Ammon's horn (tissue), 1 donor: Measurements from ENCODE around the gene RPL19.

Source experiments
- DNase-seq: peaks from one replicate; pipeline ENCODE4 v3.0.0-alpha.2; 2016; ENCODE audit warnings: low spot score

Gene RPL19

DNA sequence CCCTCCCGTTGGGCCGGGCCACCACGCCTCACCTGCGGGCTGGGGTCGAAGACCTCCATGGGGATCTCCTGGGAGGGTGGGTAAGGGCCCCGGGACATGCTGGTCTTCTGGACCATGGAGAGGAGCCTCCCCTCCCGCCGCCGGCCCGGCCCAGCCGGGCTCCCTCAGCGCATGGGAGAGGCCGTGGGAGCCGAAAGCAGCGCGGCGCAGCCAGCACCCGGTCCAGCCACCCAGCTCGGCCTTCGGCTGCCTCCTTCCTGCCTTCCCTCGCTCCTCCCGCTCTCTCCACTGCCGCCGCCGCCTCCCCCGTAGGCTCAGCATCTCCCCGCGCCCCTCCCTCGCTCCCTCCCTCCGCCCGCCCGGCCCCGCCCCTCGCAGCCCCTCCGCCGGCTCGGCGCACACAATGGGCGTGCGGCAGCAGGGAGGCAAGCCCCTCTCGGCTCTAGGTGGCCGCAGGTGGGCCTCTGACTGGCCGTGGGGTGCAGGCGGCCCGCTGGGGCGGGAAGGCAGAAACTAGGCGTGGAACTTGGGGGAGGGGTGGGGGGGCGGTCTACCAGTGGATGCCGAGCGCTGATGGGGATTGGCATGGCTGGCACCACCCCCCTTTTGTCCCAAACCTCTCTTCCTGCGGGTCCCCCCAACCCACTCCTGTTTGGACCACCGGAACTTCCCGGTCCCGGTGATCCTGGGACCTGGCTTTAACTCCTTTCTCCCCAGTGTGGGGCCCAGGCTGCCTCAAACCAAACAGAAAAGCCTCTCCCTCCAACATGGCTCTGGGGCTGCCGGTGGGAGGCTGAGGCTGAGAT is 2.5 kb upstream of the RPL19 start, which contains the start of gene CACNB1:
Gene CACNB1 (minus strand): TSS at position 290 of the 806 bp plus-strand sequence. CDS start 174 bp downstream, at position 116.
- DNase-seq, result peak; percentile 86

- DNase-seq, result no peak
Measured at GRCh38 chr17:39198186-39198566, 1.9 kb upstream of the RPL19 start.

DNA sequence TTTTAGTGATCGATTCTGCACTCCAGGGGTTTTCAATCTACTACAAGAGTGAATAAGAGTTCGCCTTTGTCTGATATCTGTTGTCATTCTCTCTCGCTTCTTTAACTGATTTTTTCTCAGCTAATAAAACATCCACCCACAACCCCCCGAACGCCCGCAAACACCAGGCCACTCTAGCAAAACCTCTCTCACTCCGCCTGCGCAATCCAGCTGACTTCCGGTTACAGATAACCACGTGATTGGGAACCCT is 338 bp upstream of the RPL19 start:
- DNase-seq, result peak; percentile 93

DNA sequence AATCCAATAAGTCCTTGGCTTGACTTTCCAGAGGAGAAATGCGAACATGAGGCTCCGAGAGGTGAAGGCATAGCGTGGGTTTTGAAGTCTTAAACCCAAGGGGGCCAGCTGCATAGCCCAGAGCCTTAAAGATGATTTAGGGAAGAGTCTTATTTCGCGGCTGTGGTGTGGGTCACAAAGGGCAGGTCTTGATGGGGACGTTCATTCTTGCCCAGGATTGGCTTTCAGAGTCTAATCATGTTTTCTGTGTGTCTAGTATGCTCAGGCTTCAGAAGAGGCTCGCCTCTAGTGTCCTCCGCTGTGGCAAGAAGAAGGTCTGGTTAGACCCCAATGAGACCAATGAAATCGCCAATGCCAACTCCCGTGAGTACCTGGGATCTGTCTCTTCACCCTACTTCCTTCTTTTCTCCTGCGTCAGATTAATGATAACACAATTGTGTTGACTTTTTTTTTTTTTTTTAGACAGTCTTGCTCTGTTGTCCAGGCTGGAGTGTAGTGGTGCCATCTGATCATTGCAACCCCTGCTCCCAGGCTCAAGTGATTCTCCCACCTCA is 951 bp downstream of the RPL19 start:
- no peak for DNase-seq

GRCh38 chr17:39204245-39204644 is 4.2 kb downstream of the RPL19 start:
- no peak for DNase-seq

DNA sequence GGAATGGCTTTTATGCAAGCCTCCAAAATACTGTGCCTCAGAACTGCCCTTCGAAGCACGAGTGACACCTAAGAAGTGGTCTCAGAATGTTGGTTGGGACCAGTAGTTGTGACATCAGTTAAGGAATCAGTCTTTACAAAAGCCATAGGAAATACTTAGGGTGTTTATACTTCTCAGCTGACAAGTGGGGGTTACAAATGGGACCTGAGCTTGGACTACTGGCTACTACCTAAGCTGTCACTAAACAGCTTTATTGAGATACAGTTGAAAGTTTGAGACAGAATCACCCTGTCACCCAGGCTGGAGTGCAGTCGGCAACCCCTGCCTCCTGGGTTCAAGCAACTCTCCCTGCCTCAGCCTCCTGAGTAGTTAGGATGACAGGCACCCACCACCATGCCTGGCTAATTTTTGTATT is 5.0 kb downstream of the RPL19 start:
- DNase-seq, result no peak

DNA sequence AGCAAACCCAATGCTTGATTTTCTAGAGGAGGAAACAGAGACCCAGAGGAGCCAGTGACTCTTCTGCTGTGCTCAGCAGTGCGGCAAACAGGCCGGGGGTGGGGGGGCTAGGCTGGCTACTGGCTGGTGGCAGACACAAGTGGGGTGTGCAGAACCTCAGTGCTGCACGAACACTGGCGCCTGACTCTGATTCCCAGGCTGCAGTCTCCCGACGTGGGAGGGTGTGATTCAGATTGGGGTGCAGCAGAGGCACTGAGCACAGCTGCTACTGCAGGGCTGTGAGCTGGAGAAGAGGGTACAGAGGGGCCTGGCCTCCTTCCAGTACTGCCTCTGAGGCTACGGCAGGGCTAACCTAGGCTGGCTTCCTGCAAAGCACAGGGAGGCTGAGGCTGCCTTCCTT is 8.1 kb downstream of the RPL19 start:
- DNase-seq, result peak; percentile 70

GRCh38 chr17:39208893-39209292 is 8.8 kb downstream of the RPL19 start:
- no peak for DNase-seq

GRCh38 chr17:39209317-39210092 is 9.4 kb downstream of the RPL19 start:
- no peak for DNase-seq

GRCh38 chr17:39210093-39210434 is 10.0 kb downstream of the RPL19 start:
- no peak for DNase-seq

DNA sequence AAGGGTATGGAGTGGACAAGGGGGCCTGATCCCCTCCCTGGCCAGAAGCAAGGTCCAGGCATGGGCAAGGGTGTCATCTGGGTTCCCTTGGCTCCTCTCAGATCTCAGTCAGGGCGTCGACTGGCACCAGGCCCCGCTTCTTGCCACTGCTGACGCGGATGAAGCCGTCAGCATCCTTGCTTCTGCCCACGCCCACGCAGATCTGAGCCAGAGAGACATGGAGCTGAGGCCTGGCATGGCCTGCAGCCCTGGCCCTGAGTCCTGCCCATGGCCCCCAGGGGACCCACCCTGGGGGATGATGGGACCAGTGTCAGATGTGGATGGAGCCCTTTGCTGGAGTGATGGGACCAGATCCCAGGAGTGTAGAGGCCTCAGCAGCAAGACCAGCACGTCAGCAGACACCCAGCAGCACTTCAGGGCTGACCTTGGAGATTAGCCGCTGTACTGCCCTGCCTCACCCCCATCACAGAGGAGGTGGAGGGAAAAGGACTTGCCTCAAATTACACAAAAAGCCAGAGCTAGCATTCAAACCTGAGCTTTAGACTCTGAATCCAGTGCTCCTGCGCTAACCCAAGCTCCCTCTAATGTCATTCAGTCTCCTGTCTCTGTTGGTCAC is 12.2 kb downstream of the RPL19 start:
- DNase-seq, result no peak

GRCh38 chr17:39212841-39213480 is 12.9 kb downstream of the RPL19 start:
- no peak for DNase-seq

DNA sequence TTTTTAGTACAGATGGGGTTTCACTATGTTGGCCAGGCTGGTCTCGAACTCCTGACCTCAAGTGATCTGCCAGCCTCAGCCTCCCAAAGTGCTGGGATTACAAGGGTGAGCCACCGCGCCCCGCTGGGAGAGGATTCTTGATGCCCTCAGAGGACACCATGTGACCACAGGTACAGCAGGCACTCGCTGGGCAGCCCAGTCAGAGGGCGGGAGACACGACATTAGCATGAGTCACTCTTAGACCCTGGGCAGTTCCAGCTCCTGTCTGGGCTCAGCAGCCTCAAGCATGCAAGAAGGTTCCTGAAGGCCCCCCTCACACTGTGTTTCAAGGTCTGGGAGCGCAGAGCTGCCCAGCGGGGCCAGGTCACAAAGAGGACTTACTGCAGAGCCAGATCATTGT is 13.8 kb downstream of the RPL19 start:
- DNase-seq, result no peak

- DNase-seq, result no peak
Measured at GRCh38 chr17:39217734-39218369, 17.8 kb downstream of the RPL19 start.

DNA sequence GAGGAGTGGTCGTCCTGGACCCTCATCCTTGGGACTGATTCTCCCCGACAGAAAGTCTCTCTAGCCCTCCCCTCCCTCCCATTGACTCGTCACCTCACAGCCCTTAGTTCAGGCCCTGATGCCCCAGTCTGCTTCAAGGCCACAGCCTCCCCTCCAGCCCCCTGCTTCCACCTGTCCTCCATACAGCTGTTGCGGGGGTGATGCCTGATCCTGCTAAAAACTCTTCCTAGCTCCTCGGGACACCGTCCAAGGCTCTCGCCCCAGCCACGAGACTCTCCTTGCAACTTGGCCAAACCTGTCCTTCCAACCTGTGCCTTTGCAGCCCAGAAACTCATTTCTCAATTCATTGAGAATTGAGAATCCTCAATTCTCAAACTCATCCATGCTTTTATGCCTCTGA is 18.8 kb downstream of the RPL19 start:
- no peak for DNase-seq

GRCh38 chr17:39219647-39220154 is 19.6 kb downstream of the RPL19 start:
- DNase-seq, result peak; percentile 76

GRCh38 chr17:39221572-39221971 is 21.5 kb downstream of the RPL19 start:
- DNase-seq, result no peak

GRCh38 chr17:39222151-39222550 is 22.1 kb downstream of the RPL19 start:
- DNase-seq, result no peak

DNA sequence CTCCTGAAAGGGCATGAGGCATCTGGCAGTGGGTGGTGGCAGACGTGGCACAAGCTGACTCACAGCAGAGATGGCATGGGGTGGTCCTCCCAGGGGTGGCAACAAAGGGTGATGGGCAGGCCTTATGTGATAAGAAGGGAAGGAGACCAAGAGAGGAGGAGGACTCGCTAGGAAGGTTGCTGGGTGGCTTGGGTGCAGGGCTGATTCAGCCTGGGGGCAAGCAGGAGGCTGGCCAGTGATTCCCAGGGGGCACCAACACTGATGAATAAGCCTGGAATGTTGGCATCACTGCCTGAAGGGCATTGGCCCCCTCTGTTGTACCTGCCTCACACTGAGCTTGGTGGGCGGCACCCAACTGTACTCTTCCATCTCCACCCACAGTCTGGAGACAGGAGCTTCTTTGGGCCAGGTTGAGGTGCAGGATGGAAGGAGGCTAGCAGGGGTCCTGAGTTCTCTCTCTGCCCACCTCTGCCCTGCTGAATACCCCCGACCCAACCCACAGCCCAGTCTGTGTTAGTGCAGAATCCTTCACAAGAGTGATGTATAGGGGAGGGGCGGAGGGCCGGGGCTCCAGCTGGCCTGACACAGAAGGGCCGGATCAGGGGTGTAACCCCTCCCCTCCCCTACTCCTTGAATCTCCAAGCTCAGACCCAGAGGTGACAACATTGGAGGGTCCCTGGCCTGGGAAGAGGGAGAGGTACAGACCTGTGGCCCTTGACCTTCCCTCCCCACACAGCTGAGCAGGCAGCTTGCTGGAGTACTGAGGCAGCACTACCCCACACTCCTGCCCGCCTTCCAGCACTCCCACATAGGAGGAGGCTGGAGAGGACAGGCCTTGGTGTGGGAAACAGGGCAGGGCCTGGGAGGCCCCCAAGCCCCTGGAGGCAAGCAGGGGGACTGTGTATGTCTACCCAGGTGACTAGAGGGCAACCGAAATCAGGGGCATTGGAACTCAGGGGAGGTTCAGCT is 23.1 kb downstream of the RPL19 start:
- no peak for DNase-seq
